RWPE1 (cell line): ENCODE results near the gene ERLIN1.

Experiments used
- CTCF ChIA-PET: fragments of 350-600 bp; sonication (Branson Sonifier 250); formaldehyde crosslinking; extraction: SDS; loops from one replicate; lab custom pipeline; 2021; lab: Yijun Ruan, JAX
- POLR2A ChIA-PET: fragments of 400-600 bp; formaldehyde crosslinking; extraction: SDS; loops from one replicate; lab custom pipeline; 2020; ENCODE audit warnings: antibody characterized with exemption; ENCODE audit not compliant: low non-redundant PET; lab: Yijun Ruan, JAX
- DNase-seq: peaks from one replicate; pipeline ENCODE4 v3.0.0; 2012; ENCODE audit warnings: low spot score
- H3K27ac ChIP-seq: fragments of 450-650 bp; 2 replicates; pipeline ENCODE4 v1.5.1; 2017
- TF ChIP-seq, protein P1 (sequence below): fragments of 450-650 bp; conservative IDR thresholded peaks from 2 replicates; pipeline ENCODE4 v1.5.1; 2017; ENCODE audit warnings: low read depth, mild to moderate bottlenecking

Gene ERLIN1

GRCh38 chr10:100186253-100187212, 704 bp upstream of the ERLIN1 start:
- H3K27ac ChIP-seq: peak overlapping the region; percentile 83
- DNase-seq: peak; percentile 41
- TF ChIP-seq, protein P1, sequence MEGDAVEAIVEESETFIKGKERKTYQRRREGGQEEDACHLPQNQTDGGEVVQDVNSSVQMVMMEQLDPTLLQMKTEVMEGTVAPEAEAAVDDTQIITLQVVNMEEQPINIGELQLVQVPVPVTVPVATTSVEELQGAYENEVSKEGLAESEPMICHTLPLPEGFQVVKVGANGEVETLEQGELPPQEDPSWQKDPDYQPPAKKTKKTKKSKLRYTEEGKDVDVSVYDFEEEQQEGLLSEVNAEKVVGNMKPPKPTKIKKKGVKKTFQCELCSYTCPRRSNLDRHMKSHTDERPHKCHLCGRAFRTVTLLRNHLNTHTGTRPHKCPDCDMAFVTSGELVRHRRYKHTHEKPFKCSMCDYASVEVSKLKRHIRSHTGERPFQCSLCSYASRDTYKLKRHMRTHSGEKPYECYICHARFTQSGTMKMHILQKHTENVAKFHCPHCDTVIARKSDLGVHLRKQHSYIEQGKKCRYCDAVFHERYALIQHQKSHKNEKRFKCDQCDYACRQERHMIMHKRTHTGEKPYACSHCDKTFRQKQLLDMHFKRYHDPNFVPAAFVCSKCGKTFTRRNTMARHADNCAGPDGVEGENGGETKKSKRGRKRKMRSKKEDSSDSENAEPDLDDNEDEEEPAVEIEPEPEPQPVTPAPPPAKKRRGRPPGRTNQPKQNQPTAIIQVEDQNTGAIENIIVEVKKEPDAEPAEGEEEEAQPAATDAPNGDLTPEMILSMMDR: no peak
- POLR2A ChIA-PET: no interaction called here
- CTCF ChIA-PET: interaction anchor here (0.6 kb wide), 1 partner anchor 394 kb away, joined by 4 read pairs; no protein-coding TSS in a partner anchor

DNA sequence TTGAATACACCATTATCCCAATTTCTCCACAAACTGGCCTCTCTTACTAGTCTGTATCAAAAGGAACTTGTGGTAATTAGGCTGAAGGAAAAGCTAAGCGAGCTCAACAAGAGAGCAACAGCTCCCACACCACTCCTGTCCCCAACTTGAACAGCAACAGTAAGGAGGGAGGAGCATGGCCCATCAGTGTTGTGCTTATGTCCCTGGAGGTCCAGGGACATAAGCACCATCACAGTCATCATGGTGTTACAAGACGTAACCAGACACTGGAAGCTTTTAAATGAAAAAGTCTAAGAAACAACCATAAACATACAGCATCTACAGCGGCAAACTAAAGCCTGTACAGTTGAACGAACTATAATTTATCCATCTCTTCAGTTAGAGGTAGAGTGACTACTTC, 989 bp downstream of the ERLIN1 start:
- peak overlapping the region; percentile 83 for H3K27ac ChIP-seq
- peak; percentile 13 for DNase-seq
- ChIA-PET CTCF (interaction anchor here (0.7 kb wide), 1 partner anchor 342 kb away, joined by 4 read pairs; no protein-coding TSS in a partner anchor), POLR2A (no interaction called here)
- TF ChIP-seq, protein P1: no peak

- no peak overlapping the region for H3K27ac ChIP-seq
- DNase-seq: no peak
- ChIA-PET CTCF (interaction anchor here (0.7 kb wide), 1 partner anchor 342 kb away, joined by 4 read pairs; no protein-coding TSS in a partner anchor), POLR2A (no interaction called here)
- TF ChIP-seq, protein P1: no peak
These were observed 1.4 kb downstream of the ERLIN1 start for GRCh38 chr10:100184426-100184825.

DNA sequence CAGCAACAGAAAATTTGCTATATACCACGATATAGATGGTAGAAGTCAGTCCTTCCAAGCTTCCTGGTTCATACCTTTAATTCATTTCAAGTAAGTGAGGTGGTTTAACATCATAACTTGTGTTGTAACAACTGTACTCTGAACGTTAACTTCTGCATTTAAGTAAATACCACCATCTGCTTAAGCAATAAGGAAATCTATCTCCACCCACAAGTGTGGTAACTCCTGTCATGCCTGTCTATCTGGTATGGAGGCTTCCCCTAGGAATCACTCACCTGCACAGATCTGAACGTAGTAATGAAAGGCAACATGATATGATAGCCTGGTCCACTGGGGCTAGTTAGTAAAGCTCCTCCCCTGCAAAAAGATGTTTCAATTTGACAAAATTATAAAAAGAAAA, 2.3 kb downstream of the ERLIN1 start:
- no peak overlapping the region for H3K27ac ChIP-seq
- peak; percentile 45 for DNase-seq
- CTCF ChIA-PET: interaction anchor here (0.7 to 1.0 kb wide), 2 partner anchors 137 to 338 kb away, joined by 3 to 4 read pairs; no protein-coding TSS in a partner anchor
- POLR2A ChIA-PET: no interaction called here
- TF ChIP-seq, protein P1: no peak

GRCh38 chr10:100182908-100183307, 2.9 kb downstream of the ERLIN1 start:
- no peak overlapping the region for H3K27ac ChIP-seq
- CTCF ChIA-PET: no interaction called here
- DNase-seq: no peak
- POLR2A ChIA-PET: no interaction called here
- TF ChIP-seq, protein P1: no peak

GRCh38 chr10:100182281-100182680, 3.5 kb downstream of the ERLIN1 start:
- CTCF ChIA-PET: no interaction called here
- TF ChIP-seq, protein P1: no peak
- POLR2A ChIA-PET: no interaction called here
- no peak for DNase-seq
- H3K27ac ChIP-seq: no peak overlapping the region
